H1 (cell line): ENCODE data around the gene SLC66A2.

Experiments
- CTCF ChIP-seq, 3 experiments: IDR thresholded peaks; 1 replicate in 2 of 3; 2 replicates in 1 of 3; pipeline versions ENCODE4 v1.5.1 to v1.6.1; 2011; ENCODE audit warnings: low read length in 3 of 3, mild to moderate bottlenecking in 3 of 3, inconsistent platforms in 2 of 3, low read depth in 1 of 3, moderate library complexity in 1 of 3; ENCODE audit not compliant: insufficient read depth in 1 of 3; ENCODE audit errors: control extremely low read depth in 1 of 3
- GTF2F1 ChIP-seq: IDR thresholded peaks from 2 replicates; pipeline ENCODE4 v1.6.1; 2012; ENCODE audit warnings: low read depth, low read length, improper control_type of control experiment, borderline replicate concordance
- POLR2AphosphoS5 ChIP-seq: IDR thresholded peaks from 2 replicates; pipeline ENCODE4 v1.6.1; 2011; ENCODE audit warnings: low read depth, low read length
- RAD21 ChIP-seq, 2 experiments: IDR thresholded peaks in 1 of 2; conservative IDR thresholded peaks in 1 of 2; 2 replicates each; pipeline ENCODE4 v1.6.1; 2011; ENCODE audit warnings: low read depth in 2 of 2, low read length in 2 of 2, improper control_type of control experiment in 1 of 2, inconsistent platforms in 1 of 2, mild to moderate bottlenecking in 1 of 2, moderate library complexity in 1 of 2
- RFX5 ChIP-seq: IDR thresholded peaks from 2 replicates; pipeline ENCODE4 v1.6.1; 2011; ENCODE audit warnings: low read depth, low read length, improper control_type of control experiment, borderline replicate concordance

DNA sequence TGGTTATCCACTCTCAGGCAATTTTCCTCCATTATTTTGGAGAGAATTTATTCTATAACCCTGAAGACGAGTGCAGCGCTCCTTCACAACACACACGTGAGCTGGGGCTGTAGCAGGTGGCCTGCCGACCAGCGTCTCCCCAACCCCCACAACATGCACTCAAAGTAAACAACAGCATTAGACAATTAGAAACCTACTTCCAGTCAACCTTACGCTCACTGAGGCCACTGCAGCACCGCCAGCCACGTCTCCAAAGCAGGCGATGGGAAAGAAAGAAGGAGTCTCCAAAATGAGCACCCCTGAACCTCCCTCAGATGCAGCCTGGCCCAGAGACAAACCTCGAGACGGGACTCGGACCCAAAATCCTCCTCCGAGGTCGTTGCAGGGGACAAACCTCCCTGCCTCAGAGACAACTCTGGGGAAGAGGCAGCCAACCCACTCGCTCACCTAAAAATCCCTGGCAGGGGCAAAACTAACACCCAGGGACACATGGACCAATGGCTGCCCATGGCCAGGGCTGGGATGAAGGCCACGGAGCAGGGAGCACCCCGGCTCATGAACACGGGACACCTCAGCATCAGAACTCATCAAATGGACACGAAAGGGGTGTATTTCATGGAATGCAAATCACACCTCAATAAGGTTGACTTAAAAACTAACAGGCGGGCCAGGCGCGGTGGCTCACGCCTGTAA lies 2.6 kb downstream of the SLC66A2 start:
- TF ChIP-seq POLR2AphosphoS5 (no peak), CTCF (IDR thresholded peaks at IDR 0.05; ENCODE audit: control extremely low read depth in 1 of 3, insufficient read depth in 1 of 3, low read depth in 1 of 3, low read length in 3 of 3) (no peak), RAD21 (IDR thresholded peaks at IDR 0.05 in 1 of 2, conservative IDR thresholded peaks at IDR 0.05 in 1 of 2; ENCODE audit: low read depth in 2 of 2, low read length in 2 of 2) (no peak), RFX5 (no peak), GTF2F1 (no peak)
